SK-N-SH (cell line): ENCODE measurements around the gene CD320. TPM values are rescaled to one million over a fixed set of nuclear protein-coding genes. Genes with fewer than 3 reads are reported as not detected.

Experiments
- CTCF ChIA-PET: fragments of 300-600, 350-600 bp; formaldehyde crosslinking; extraction: SDS; loops from one replicate; lab custom pipeline; 2021; lab: Yijun Ruan, JAX
- POLR2A ChIA-PET: fragments of 350-600 bp; sonication (Branson Sonifier 250); formaldehyde crosslinking; extraction: SDS; loops from one replicate; lab custom pipeline; 2020; ENCODE audit warnings: antibody characterized with exemption, inconsistent platforms; lab: Yijun Ruan, JAX
- DNase-seq: peaks from one replicate; pipeline ENCODE4 v3.0.0; 2012
- H2AFZ ChIP-seq: fragments of 200-600 bp; sonication (generic); 2 replicates; pipeline ENCODE4 v1.8.1; 2016; ENCODE audit warnings: antibody characterized with exemption, mild to moderate bottlenecking, low read depth
- H3F3A ChIP-seq: fragments of 200-600 bp; sonication (generic); replicated peaks from 2 replicates; pipeline ENCODE3; 2016; ENCODE audit warnings: antibody characterized with exemption, mild to moderate bottlenecking; ENCODE audit not compliant: insufficient read depth
- H3K27ac ChIP-seq, 2 experiments: fragments of 200-500 bp in 1 of 2; fragments of 200-600 bp in 1 of 2; sonication (Bioruptor generic) in 1 of 2; sonication (generic), shearing (Covaris generic) in 1 of 2; 2 replicates each; pipeline versions ENCODE4 v1.5.1 to v1.6.1; 2014 to 2016; ENCODE audit warnings: low read depth in 2 of 2, inconsistent platforms in 1 of 2, low read length in 1 of 2, mild to moderate bottlenecking in 1 of 2, mixed read lengths in 1 of 2
- H3K27me3 ChIP-seq: fragments of 200-600 bp; sonication (generic), shearing (Covaris generic); 2 replicates; pipeline ENCODE4 v1.6.1; 2016; ENCODE audit warnings: mixed run types; ENCODE audit not compliant: insufficient read depth
- H3K36me3 ChIP-seq, 2 experiments: fragments of 200-500 bp in 1 of 2; fragments of 200-600 bp in 1 of 2; sonication (Bioruptor generic) in 1 of 2; sonication (generic) in 1 of 2; replicated peaks in 1 of 2; 2 replicates each; pipeline versions ENCODE3 to v1.5.1; 2014 to 2016; ENCODE audit warnings: low read length in 1 of 2, mild to moderate bottlenecking in 1 of 2; ENCODE audit not compliant: insufficient read depth in 2 of 2, control insufficient read depth in 1 of 2
- H3K4me1 ChIP-seq, 2 experiments: fragments of 200-500 bp in 1 of 2; fragments of 200-600 bp in 1 of 2; sonication (Bioruptor generic) in 1 of 2; sonication (generic), shearing (Covaris generic) in 1 of 2; 2 replicates each; pipeline versions ENCODE4 v1.5.1 to v1.6.1; 2014 to 2016; ENCODE audit warnings: low read depth in 1 of 2, low read length in 1 of 2, mixed run types in 1 of 2; ENCODE audit not compliant: insufficient read depth in 2 of 2, control insufficient read depth in 1 of 2
- H3K4me2 ChIP-seq: fragments of 200-600 bp; sonication (generic), shearing (Covaris generic); 2 replicates; pipeline ENCODE4 v1.6.1; 2017; ENCODE audit warnings: mixed run types
- H3K4me3 ChIP-seq, 2 experiments: fragments of 200-500 bp in 1 of 2; fragments of 200-600 bp in 1 of 2; sonication (Bioruptor generic) in 1 of 2; sonication (generic), shearing (Covaris generic) in 1 of 2; 2 replicates each; pipeline versions ENCODE4 v1.5.1 to v1.8.1; 2014 to 2016; ENCODE audit warnings: low read depth in 2 of 2, inconsistent platforms in 1 of 2, low read length in 1 of 2, mild to moderate bottlenecking in 1 of 2, mixed read lengths in 1 of 2, moderate library complexity in 1 of 2
- H3K79me2 ChIP-seq: fragments of 200-600 bp; sonication (generic); 2 replicates; pipeline ENCODE4 v1.8.1; 2017; ENCODE audit warnings: mild to moderate bottlenecking; ENCODE audit not compliant: insufficient read depth
- H3K9ac ChIP-seq: fragments of 200-600 bp; sonication (generic); 2 replicates; pipeline ENCODE4 v1.6.1; 2017; ENCODE audit warnings: mixed run types
- H3K9me2 ChIP-seq: fragments of 200-600 bp; sonication (generic); 2 replicates; pipeline ENCODE4 v1.6.1; 2017; ENCODE audit warnings: mixed run types
- H3K9me3 ChIP-seq: fragments of 200-600 bp; sonication (generic); 2 replicates; pipeline ENCODE4 v1.6.1; 2017; ENCODE audit warnings: mixed run types, mild to moderate bottlenecking, moderate library complexity
- H4K20me1 ChIP-seq: fragments of 200-600 bp; sonication (generic); 2 replicates; pipeline ENCODE4 v1.6.1; 2017; ENCODE audit warnings: mild to moderate bottlenecking, mixed run types; ENCODE audit not compliant: insufficient read depth
- CHD2 ChIP-seq: fragments of 150-350 bp; IDR thresholded peaks from 2 replicates; pipeline ENCODE4 v1.6.1; 2018; ENCODE audit warnings: low read length; ENCODE audit not compliant: partially characterized antibody
- ELF1 ChIP-seq: IDR thresholded peaks from 2 replicates; pipeline ENCODE4 v1.4.0; 2012
- EZH2phosphoT487 ChIP-seq: fragments of 200-600 bp; sonication (generic); IDR thresholded peaks from 2 replicates; pipeline ENCODE4 v1.6.1; 2017; ENCODE audit warnings: low read depth, mixed run types, mild to moderate bottlenecking, antibody characterized with exemption, moderate library complexity, borderline replicate concordance
- FOSL2 ChIP-seq: IDR thresholded peaks from 2 replicates; pipeline ENCODE4 v1.4.0; 2012; ENCODE audit warnings: low read depth, mild to moderate bottlenecking, moderate library complexity, borderline replicate concordance
- FOXJ3 ChIP-seq: sonication (generic); formaldehyde crosslinking; IDR thresholded peaks from 2 replicates; pipeline ENCODE4 v1.5.1; 2020; ENCODE audit warnings: mild to moderate bottlenecking, missing genetic modification reagents
- FOXM1 ChIP-seq: IDR thresholded peaks from 2 replicates; pipeline ENCODE4 v1.4.0; 2012; ENCODE audit warnings: low read depth, mild to moderate bottlenecking
- GABPA ChIP-seq: IDR thresholded peaks from 2 replicates; pipeline ENCODE4 v1.4.0; 2012; ENCODE audit warnings: low read depth, mild to moderate bottlenecking
- GATA2 ChIP-seq: sonication (generic); formaldehyde crosslinking; IDR thresholded peaks from 2 replicates; pipeline ENCODE4 v1.5.0; 2020; ENCODE audit warnings: mild to moderate bottlenecking, missing genetic modification reagents
- NFIC ChIP-seq: IDR thresholded peaks from 2 replicates; pipeline ENCODE4 v1.4.0; 2012; ENCODE audit warnings: borderline replicate concordance
- NRF1 ChIP-seq: IDR thresholded peaks from 2 replicates; pipeline ENCODE4 v1.6.1; 2012; ENCODE audit warnings: low read depth, mild to moderate bottlenecking, low read length
- POLR2AphosphoS5 ChIP-seq: IDR thresholded peaks from 2 replicates; pipeline ENCODE4 v1.6.1; 2012; ENCODE audit warnings: low read depth, low read length
- RCOR1 ChIP-seq: fragments of 150-350 bp; IDR thresholded peaks from 2 replicates; pipeline ENCODE4 v1.6.1; 2017; ENCODE audit warnings: antibody characterized with exemption, low read length
- RFX5 ChIP-seq: IDR thresholded peaks from 2 replicates; pipeline ENCODE4 v1.6.1; 2012; ENCODE audit warnings: mild to moderate bottlenecking, improper control_type of control experiment, low read length
- SIN3A ChIP-seq: IDR thresholded peaks from 2 replicates; pipeline ENCODE4 v1.6.1; 2012; ENCODE audit warnings: low read depth, mild to moderate bottlenecking, low read length, moderate library complexity, borderline replicate concordance
- TCF12 ChIP-seq: IDR thresholded peaks from 2 replicates; pipeline ENCODE4 v1.4.0; 2012
- TEAD4 ChIP-seq: IDR thresholded peaks from 2 replicates; pipeline ENCODE4 v1.4.0; 2012; ENCODE audit warnings: mild to moderate bottlenecking, borderline replicate concordance; ENCODE audit not compliant: insufficient read depth
- YY1 ChIP-seq: IDR thresholded peaks from 2 replicates; pipeline ENCODE4 v1.4.0; 2012; ENCODE audit warnings: low read depth, mild to moderate bottlenecking
- WGBS: methylation state at CpG from one replicate; pipeline ENCODE4 v1.1.6; 2017; ENCODE audit warnings: low lambda C conversion rate; 5-methylcytosine and 5-hydroxymethylcytosine counted together
- polyA plus RNA-seq, 3 experiments: library from polyadenylated mRNA; depleted of rRNA; stranded (reverse); fragments of >200 nt; gene quantifications; 2 replicates each; pipeline ENCODE4 v1.2.3, GENCODE V29; 2012
- TF ChIP-seq, protein P1 (sequence below): IDR thresholded peaks from 2 replicates; pipeline ENCODE4 v1.4.0; 2012; ENCODE audit warnings: low read depth, borderline replicate concordance
- TF ChIP-seq, protein P2 (sequence below): IDR thresholded peaks from 2 replicates; pipeline ENCODE4 v1.6.1; 2012; ENCODE audit warnings: mild to moderate bottlenecking, low read depth, low read length, moderate library complexity
- TF ChIP-seq, protein P3 (sequence below): IDR thresholded peaks from 2 replicates; pipeline ENCODE4 v1.4.0; 2012; ENCODE audit warnings: low read depth

CD320 gene
- polyA plus RNA-seq, 1 of the 3 experiments (the other 2 are of a cell fraction): 129 TPM

DNA sequence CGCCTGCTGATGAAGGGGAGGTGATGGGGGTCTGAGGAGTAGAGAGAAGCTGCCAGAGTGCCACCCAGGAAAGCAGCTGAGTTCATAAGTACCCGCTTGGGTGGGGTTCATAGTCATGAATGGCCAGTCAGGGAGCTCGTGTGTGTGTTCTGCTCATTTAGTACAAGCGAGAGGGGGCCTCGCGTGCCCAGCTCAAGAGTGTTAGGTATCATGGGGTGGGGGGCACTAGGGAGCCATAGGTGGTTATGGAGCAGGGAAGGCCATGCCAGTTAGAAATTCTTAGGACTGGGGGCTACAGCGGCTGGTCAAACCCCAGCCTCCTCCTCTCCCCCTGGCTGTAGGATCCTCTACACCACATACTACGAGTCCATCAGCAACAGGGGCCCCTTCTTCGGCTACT, 46.8 kb downstream of the CD320 start:
- H2AFZ ChIP-seq: no peak overlapping the region
- WGBS: 93% methylated on average over 8 of the region's 9 CpGs
- no peak overlapping the region for H3K4me3 ChIP-seq
- H3K27ac ChIP-seq: no peak overlapping the region
- no peaks in the 10 kb centered on the region for H3K79me2 ChIP-seq
- TF ChIP-seq RFX5 (no peak), NFIC (no peak), SIN3A (no peak), FOXM1 (no peak), FOSL2 (no peak), NRF1 (no peak), RCOR1 (no peak), GATA2 (CRISPR knock-in tag) (no peak), FOXJ3 (no peak), CHD2 (no peak), EZH2phosphoT487 (no peak)
- TF ChIP-seq, protein P1, sequence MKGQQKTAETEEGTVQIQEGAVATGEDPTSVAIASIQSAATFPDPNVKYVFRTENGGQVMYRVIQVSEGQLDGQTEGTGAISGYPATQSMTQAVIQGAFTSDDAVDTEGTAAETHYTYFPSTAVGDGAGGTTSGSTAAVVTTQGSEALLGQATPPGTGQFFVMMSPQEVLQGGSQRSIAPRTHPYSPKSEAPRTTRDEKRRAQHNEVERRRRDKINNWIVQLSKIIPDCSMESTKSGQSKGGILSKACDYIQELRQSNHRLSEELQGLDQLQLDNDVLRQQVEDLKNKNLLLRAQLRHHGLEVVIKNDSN: no peak
- TF ChIP-seq, protein P2, sequence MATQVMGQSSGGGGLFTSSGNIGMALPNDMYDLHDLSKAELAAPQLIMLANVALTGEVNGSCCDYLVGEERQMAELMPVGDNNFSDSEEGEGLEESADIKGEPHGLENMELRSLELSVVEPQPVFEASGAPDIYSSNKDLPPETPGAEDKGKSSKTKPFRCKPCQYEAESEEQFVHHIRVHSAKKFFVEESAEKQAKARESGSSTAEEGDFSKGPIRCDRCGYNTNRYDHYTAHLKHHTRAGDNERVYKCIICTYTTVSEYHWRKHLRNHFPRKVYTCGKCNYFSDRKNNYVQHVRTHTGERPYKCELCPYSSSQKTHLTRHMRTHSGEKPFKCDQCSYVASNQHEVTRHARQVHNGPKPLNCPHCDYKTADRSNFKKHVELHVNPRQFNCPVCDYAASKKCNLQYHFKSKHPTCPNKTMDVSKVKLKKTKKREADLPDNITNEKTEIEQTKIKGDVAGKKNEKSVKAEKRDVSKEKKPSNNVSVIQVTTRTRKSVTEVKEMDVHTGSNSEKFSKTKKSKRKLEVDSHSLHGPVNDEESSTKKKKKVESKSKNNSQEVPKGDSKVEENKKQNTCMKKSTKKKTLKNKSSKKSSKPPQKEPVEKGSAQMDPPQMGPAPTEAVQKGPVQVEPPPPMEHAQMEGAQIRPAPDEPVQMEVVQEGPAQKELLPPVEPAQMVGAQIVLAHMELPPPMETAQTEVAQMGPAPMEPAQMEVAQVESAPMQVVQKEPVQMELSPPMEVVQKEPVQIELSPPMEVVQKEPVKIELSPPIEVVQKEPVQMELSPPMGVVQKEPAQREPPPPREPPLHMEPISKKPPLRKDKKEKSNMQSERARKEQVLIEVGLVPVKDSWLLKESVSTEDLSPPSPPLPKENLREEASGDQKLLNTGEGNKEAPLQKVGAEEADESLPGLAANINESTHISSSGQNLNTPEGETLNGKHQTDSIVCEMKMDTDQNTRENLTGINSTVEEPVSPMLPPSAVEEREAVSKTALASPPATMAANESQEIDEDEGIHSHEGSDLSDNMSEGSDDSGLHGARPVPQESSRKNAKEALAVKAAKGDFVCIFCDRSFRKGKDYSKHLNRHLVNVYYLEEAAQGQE: no peak
- TF ChIP-seq, protein P3, sequence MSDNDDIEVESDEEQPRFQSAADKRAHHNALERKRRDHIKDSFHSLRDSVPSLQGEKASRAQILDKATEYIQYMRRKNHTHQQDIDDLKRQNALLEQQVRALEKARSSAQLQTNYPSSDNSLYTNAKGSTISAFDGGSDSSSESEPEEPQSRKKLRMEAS: no peak
- TF ChIP-seq, all 33 proteins: peak for 0
- ChIA-PET POLR2A (no interaction called here), CTCF (interaction anchor here (0.9 to 1.3 kb wide), 3 partner anchors 8 to 317 kb away, joined by 3 to 5 read pairs (median 3); no protein-coding TSS in a partner anchor)
- Histone ChIP-seq H3K36me3 (no peaks in the 10 kb centered on the region), H3F3A (no peaks in the 10 kb centered on the region), H4K20me1 (no peaks in the 10 kb centered on the region), H3K27me3 (no peaks in the 10 kb centered on the region), H3K9me2 (no peaks in the 10 kb centered on the region), H3K4me1 (no peaks in the 10 kb centered on the region), H3K4me2 (no peak overlapping the region), H3K9ac (no peak overlapping the region), H3K9me3 (no peaks in the 10 kb centered on the region)
- no peak for DNase-seq

DNA sequence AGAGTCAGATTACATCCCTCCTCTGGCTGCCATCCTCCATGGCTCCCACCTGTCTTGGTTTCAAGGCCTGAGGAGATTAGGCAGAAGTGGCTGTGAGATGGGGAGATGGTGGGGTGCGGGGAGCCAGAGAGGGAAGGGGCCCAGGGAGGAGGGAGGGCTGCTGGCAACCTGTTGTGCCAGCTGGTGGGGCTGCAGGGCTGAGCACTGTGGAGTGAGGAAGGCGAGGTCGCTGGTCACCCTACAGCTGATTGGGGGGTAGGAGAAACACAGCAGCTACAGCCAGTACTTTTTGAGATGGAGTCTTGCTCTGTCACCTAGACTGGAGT, 48.3 kb downstream of the CD320 start:
- no peak overlapping the region for H2AFZ ChIP-seq
- H3K9ac ChIP-seq: no peak overlapping the region
- H3K9me3 ChIP-seq: no peaks in the 10 kb centered on the region
- no peak overlapping the region for H3K27ac ChIP-seq
- no peak overlapping the region for H3K4me3 ChIP-seq
- no peaks in the 10 kb centered on the region for H3K4me1 ChIP-seq
- CTCF ChIA-PET: interaction anchor here (0.7 to 1.2 kb wide), 3 partner anchors 9 to 316 kb away, joined by 3 to 4 read pairs (median 3); partner anchors contain the start of gene TIMM44
- H4K20me1 ChIP-seq: no peaks in the 10 kb centered on the region
- H3K79me2 ChIP-seq: no peaks in the 10 kb centered on the region
- no peaks in the 10 kb centered on the region for H3K36me3 ChIP-seq
- no peak for DNase-seq
- no peak for TF ChIP-seq YY1
- TF ChIP-seq TEAD4: no peak
- TF ChIP-seq RFX5: no peak
- TF ChIP-seq POLR2AphosphoS5: no peak
- TF ChIP-seq GABPA: no peak
- TF ChIP-seq ELF1: no peak
- no peak for TF ChIP-seq NRF1
- TF ChIP-seq, protein P1: no peak
- no peak for TF ChIP-seq TCF12
- H3K27me3 ChIP-seq: no peaks in the 10 kb centered on the region
- no peaks in the 10 kb centered on the region for H3K9me2 ChIP-seq
- no peak overlapping the region for H3K4me2 ChIP-seq
- 90% methylated on average over 3 of the region's 3 CpGs for WGBS
- H3F3A ChIP-seq: no peaks in the 10 kb centered on the region
- POLR2A ChIA-PET: no interaction called here
